KBM-7 (cell line): Measurements from ENCODE around the gene BCR.

Experiments used
- DNase-seq: peaks from one replicate; pipeline ENCODE4 v3.0.0-alpha.2; 2015
- in situ Hi-C: fragments of 300-500 bp; cut with MboI; formaldehyde crosslinking; loops from 2 replicates; pipeline ENCODE4 v1.14.3; 2020; ENCODE audit warnings: low sequenced_read_pairs, low pct_unique_long_range_greater_than_20kb, mixed read lengths

The BCR gene

GRCh38 chr22:23147617-23148387 is 32.5 kb upstream of the BCR start:
- in situ Hi-C loops, result no loop called here
- no peak for DNase-seq

GRCh38 chr22:23149743-23150238 is 30.5 kb upstream of the BCR start:
- DNase-seq, result no peak
- in situ Hi-C loops, result no loop called here

GRCh38 chr22:23150762-23151161 is 29.5 kb upstream of the BCR start:
- in situ Hi-C loops, result no loop called here
- DNase-seq, result no peak

GRCh38 chr22:23151827-23152226 is 28.5 kb upstream of the BCR start:
- in situ Hi-C loops, result no loop called here
- DNase-seq, result no peak

GRCh38 chr22:23152238-23153114 is 27.8 kb upstream of the BCR start:
- in situ Hi-C loops, result no loop called here
- DNase-seq, result no peak

GRCh38 chr22:23153994-23154393 is 26.3 kb upstream of the BCR start:
- DNase-seq, result no peak
- in situ Hi-C loops, result no loop called here

- no peak for DNase-seq
- in situ Hi-C loops, result no loop called here
Measured at GRCh38 chr22:23154461-23154860, 25.8 kb upstream of the BCR start.

GRCh38 chr22:23155143-23155542 is 25.2 kb upstream of the BCR start:
- DNase-seq, result no peak
- in situ Hi-C loops, result no loop called here

- no peak for DNase-seq
- in situ Hi-C loops, result no loop called here
Measured at GRCh38 chr22:23155831-23156230, 24.5 kb upstream of the BCR start.

- DNase-seq, result no peak
- in situ Hi-C loops, result no loop called here
Measured at GRCh38 chr22:23156286-23156685, 24.0 kb upstream of the BCR start.

GRCh38 chr22:23157560-23158515 is 22.5 kb upstream of the BCR start:
- in situ Hi-C loops, result no loop called here

GRCh38 chr22:23158516-23159290 is 21.6 kb upstream of the BCR start:
- no peak for DNase-seq
- in situ Hi-C loops, result no loop called here

More at GRCh38 chr22:23157560-23158515, 22.5 kb upstream of the BCR start:
- DNase-seq, result no peak

- no peak for DNase-seq
- in situ Hi-C loops, result no loop called here
Measured at GRCh38 chr22:23159291-23159630, 21.0 kb upstream of the BCR start.

GRCh38 chr22:23161029-23161428 is 19.3 kb upstream of the BCR start:
- in situ Hi-C loops, result no loop called here
- no peak for DNase-seq

GRCh38 chr22:23161574-23161973 is 18.7 kb upstream of the BCR start:
- in situ Hi-C loops, result no loop called here

GRCh38 chr22:23163665-23164064 is 16.6 kb upstream of the BCR start:
- in situ Hi-C loops, result no loop called here
- no peak for DNase-seq

More at GRCh38 chr22:23161574-23161973, 18.7 kb upstream of the BCR start:
- no peak for DNase-seq

- no peak for DNase-seq
- in situ Hi-C loops, result no loop called here
Measured at GRCh38 chr22:23164091-23164490, 16.2 kb upstream of the BCR start.

- no peak for DNase-seq
- in situ Hi-C loops, result no loop called here
Measured at GRCh38 chr22:23166042-23166831, 14.1 kb upstream of the BCR start.
